H1 (cell line): Measurements from ENCODE around the gene MAVS. TPM values are rescaled to one million over a fixed set of nuclear protein-coding genes. Genes with fewer than 3 reads are reported as not detected.

Source experiments
- CTCF ChIA-PET: fragments of 300-600 bp; sonication (Branson Sonifier 250); formaldehyde crosslinking; loops from one replicate; lab custom pipeline; 2021; ENCODE audit not compliant: partially characterized antibody; lab: Charles Lee
- POLR2A ChIA-PET: fragments of 300-600 bp; sonication (Branson Sonifier 250); formaldehyde crosslinking; loops from one replicate; lab custom pipeline; 2021; ENCODE audit warnings: inconsistent platforms; ENCODE audit not compliant: partially characterized antibody; lab: Charles Lee
- DNase-seq, 2 experiments: peaks; one replicate each; pipeline versions ENCODE4 v3.0.0 to v3.0.0-alpha.2; 2010 to 2022; ENCODE audit warnings: low spot score in 2 of 2, low read depth in 1 of 2, mixed read lengths in 1 of 2
- FAIRE-seq: peaks from 2 replicates; lab custom pipeline; 2011; peaks lifted over from hg19 to GRCh38; lab: Jason Lieb, UNC
- H2AFZ ChIP-seq: 2 replicates; pipeline ENCODE4 v1.8.1; 2012; ENCODE audit warnings: low read length, inconsistent platforms
- H2AK5ac ChIP-seq: 2 replicates; pipeline ENCODE4 v1.6.1; 2013; ENCODE audit warnings: low read depth, low read length
- H2BK120ac ChIP-seq: replicated peaks from 2 replicates; pipeline ENCODE3; 2013; ENCODE audit warnings: low read depth, low read length, inconsistent platforms
- H2BK12ac ChIP-seq: 2 replicates; pipeline ENCODE4 v1.6.1; 2013; ENCODE audit warnings: low read depth, low read length
- H2BK15ac ChIP-seq: 2 replicates; pipeline ENCODE4 v1.6.1; 2013; ENCODE audit warnings: low read length
- H2BK20ac ChIP-seq: 2 replicates; pipeline ENCODE4 v1.6.1; 2013; ENCODE audit warnings: low read length
- H2BK5ac ChIP-seq: 2 replicates; pipeline ENCODE4 v1.6.1; 2013; ENCODE audit warnings: low read depth, low read length
- H3K14ac ChIP-seq: 2 replicates; pipeline ENCODE4 v1.6.1; 2013; ENCODE audit warnings: inconsistent platforms; ENCODE audit not compliant: insufficient read length
- H3K18ac ChIP-seq: 2 replicates; pipeline ENCODE4 v1.6.1; 2013; ENCODE audit warnings: low read length; ENCODE audit errors: extremely low read depth
- H3K23ac ChIP-seq: 2 replicates; pipeline ENCODE4 v1.6.1; 2013; ENCODE audit warnings: inconsistent platforms; ENCODE audit not compliant: insufficient read length
- H3K23me2 ChIP-seq: 2 replicates; pipeline ENCODE4 v1.6.1; 2013; ENCODE audit warnings: low read depth, low read length
- H3K27ac ChIP-seq: 2 replicates; pipeline ENCODE4 v1.6.1; 2011; ENCODE audit warnings: low read depth, low read length, inconsistent platforms
- H3K27me3 ChIP-seq, 4 experiments: replicated peaks in 1 of 4; 1 replicate in 1 of 4; 2 replicates in 3 of 4; pipeline versions ENCODE4 v1.6.1 to v1.8.1; 2011 to 2013; ENCODE audit warnings: low read length in 3 of 4, mild to moderate bottlenecking in 3 of 4, inconsistent platforms in 2 of 4, mixed read lengths in 2 of 4, moderate library complexity in 1 of 4; ENCODE audit not compliant: control insufficient read depth in 3 of 4, insufficient read depth in 3 of 4; ENCODE audit errors: extremely low read depth in 1 of 4
- H3K36me3 ChIP-seq, 4 experiments: 2 replicates each; pipeline versions ENCODE4 v1.6.1 to v1.8.1; 2011 to 2013; ENCODE audit warnings: mild to moderate bottlenecking in 4 of 4, low read length in 3 of 4, moderate library complexity in 2 of 4, control low read depth in 1 of 4, inconsistent platforms in 1 of 4; ENCODE audit not compliant: insufficient read depth in 4 of 4, control insufficient read depth in 2 of 4
- H3K4ac ChIP-seq: replicated peaks from 2 replicates; pipeline ENCODE3; 2013; ENCODE audit warnings: low read length, low read depth, mixed read lengths, inconsistent platforms; ENCODE audit not compliant: insufficient read length
- H3K4me1 ChIP-seq, 4 experiments: replicated peaks in 1 of 4; 1 replicate in 1 of 4; 2 replicates in 3 of 4; pipeline versions ENCODE4 v1.6.1 to v1.8.1; 2011 to 2013; ENCODE audit warnings: low read length in 3 of 4, inconsistent platforms in 2 of 4, mixed read lengths in 1 of 4; ENCODE audit not compliant: insufficient read depth in 4 of 4, control insufficient read depth in 3 of 4
- H3K4me2 ChIP-seq, 2 experiments: 2 replicates each; pipeline versions ENCODE4 v1.6.1 to v1.8.1; 2011 to 2013; ENCODE audit warnings: low read depth in 2 of 2, low read length in 2 of 2, control low read depth in 1 of 2, inconsistent platforms in 1 of 2, mild to moderate bottlenecking in 1 of 2; ENCODE audit not compliant: insufficient read depth in 1 of 2
- H3K4me3 ChIP-seq, 4 experiments: fragments of 200-600, 300-600 bp in 1 of 4; sonication (generic), shearing (Covaris generic), sonication (Bioruptor Twin) in 1 of 4; 2 replicates each; pipeline versions ENCODE4 v1.5.1 to v1.8.1; 2011 to 2016; ENCODE audit warnings: low read length in 4 of 4, low read depth in 3 of 4, control low read depth in 2 of 4, inconsistent platforms in 2 of 4, mild to moderate bottlenecking in 2 of 4, mixed read lengths in 1 of 4, moderate library complexity in 1 of 4; ENCODE audit not compliant: insufficient read depth in 2 of 4; ENCODE audit errors: extremely low read depth in 1 of 4
- H3K56ac ChIP-seq: replicated peaks from 2 replicates; pipeline ENCODE3; 2013; ENCODE audit warnings: low read depth, mild to moderate bottlenecking, mixed read lengths, low read length, inconsistent platforms; ENCODE audit not compliant: insufficient read length
- H3K79me1 ChIP-seq: 2 replicates; pipeline ENCODE4 v1.6.1; 2013; ENCODE audit warnings: low read depth, low read length, control low read depth
- H3K79me2 ChIP-seq, 2 experiments: 2 replicates each; pipeline versions ENCODE4 v1.6.1 to v1.8.1; 2012 to 2013; ENCODE audit warnings: low read length in 2 of 2, mild to moderate bottlenecking in 2 of 2, inconsistent platforms in 1 of 2; ENCODE audit not compliant: insufficient read depth in 2 of 2, control insufficient read depth in 1 of 2
- H3K9ac ChIP-seq, 4 experiments: replicated peaks in 1 of 4; 1 replicate in 1 of 4; 2 replicates in 3 of 4; pipeline versions ENCODE4 v1.6.1 to v1.8.1; 2011 to 2013; ENCODE audit warnings: low read depth in 3 of 4, low read length in 3 of 4, control low read depth in 2 of 4, mild to moderate bottlenecking in 2 of 4, moderate library complexity in 2 of 4, inconsistent platforms in 1 of 4; ENCODE audit errors: extremely low read depth in 1 of 4
- H3K9me3 ChIP-seq, 2 experiments: 2 replicates each; pipeline versions ENCODE4 v1.6.1 to v1.8.1; 2012 to 2013; ENCODE audit warnings: mild to moderate bottlenecking in 2 of 2, moderate library complexity in 2 of 2, control low read depth in 1 of 2, inconsistent platforms in 1 of 2, low read depth in 1 of 2, low read length in 1 of 2, mixed read lengths in 1 of 2; ENCODE audit not compliant: insufficient read depth in 2 of 2
- H4K20me1 ChIP-seq, 2 experiments: replicated peaks in 1 of 2; 2 replicates each; pipeline versions ENCODE3 to v1.8.1; 2011 to 2013; ENCODE audit warnings: inconsistent platforms in 2 of 2, low read length in 2 of 2, mild to moderate bottlenecking in 1 of 2; ENCODE audit not compliant: insufficient read depth in 2 of 2, control insufficient read depth in 1 of 2
- H4K5ac ChIP-seq: 2 replicates; pipeline ENCODE4 v1.6.1; 2013; ENCODE audit warnings: low read length, low read depth, mixed read lengths, inconsistent platforms; ENCODE audit not compliant: insufficient read length
- H4K8ac ChIP-seq: 2 replicates; pipeline ENCODE4 v1.8.0; 2013; ENCODE audit warnings: mild to moderate bottlenecking, moderate library complexity, low read length, inconsistent platforms; ENCODE audit not compliant: insufficient read depth; ENCODE audit errors: extremely low read depth
- H4K91ac ChIP-seq: replicated peaks from 2 replicates; pipeline ENCODE3; 2013; ENCODE audit warnings: low read length, mixed read lengths, inconsistent platforms; ENCODE audit not compliant: insufficient read length
- BCL11A ChIP-seq, 2 experiments: IDR thresholded peaks; one replicate each; pipeline ENCODE4 v1.6.1; 2011; ENCODE audit warnings: low read depth in 2 of 2, low read length in 2 of 2, mild to moderate bottlenecking in 2 of 2
- CEBPB ChIP-seq: IDR thresholded peaks from 2 replicates; pipeline ENCODE4 v1.6.1; 2012; ENCODE audit warnings: low read depth, low read length
- HDAC2 ChIP-seq, 2 experiments: fragments of 300-600 bp in 1 of 2; sonication (generic) in 1 of 2; IDR thresholded peaks; 2 replicates each; pipeline ENCODE4 v1.6.1; 2011 to 2012; ENCODE audit warnings: low read depth in 2 of 2, low read length in 2 of 2, mild to moderate bottlenecking in 2 of 2, moderate library complexity in 2 of 2, borderline replicate concordance in 1 of 2, inconsistent platforms in 1 of 2
- KDM4A ChIP-seq: IDR thresholded peaks from one replicate; pipeline ENCODE4 v1.7.1; 2012; ENCODE audit warnings: low read depth, mild to moderate bottlenecking, moderate library complexity, low read length, inconsistent platforms; ENCODE audit not compliant: severe bottlenecking
- PHF8 ChIP-seq: fragments of 200-600 bp; sonication (generic); conservative IDR thresholded peaks from 2 replicates; pipeline ENCODE4 v1.7.1; 2012; ENCODE audit warnings: low read depth, mild to moderate bottlenecking, inconsistent platforms, low read length, moderate library complexity
- SAP30 ChIP-seq: fragments of 300-600 bp; sonication (generic); IDR thresholded peaks from 2 replicates; pipeline ENCODE4 v1.7.1; 2012; ENCODE audit warnings: low read length, moderate library complexity, mild to moderate bottlenecking, inconsistent platforms; ENCODE audit not compliant: insufficient read depth, insufficient replicate concordance
- SIX5 ChIP-seq: IDR thresholded peaks from 2 replicates; pipeline ENCODE4 v1.6.1; 2011; ENCODE audit warnings: mild to moderate bottlenecking, low read depth, low read length
- TBP ChIP-seq: IDR thresholded peaks from 2 replicates; pipeline ENCODE4 v1.6.1; 2011; ENCODE audit warnings: low read depth, low read length, improper control_type of control experiment
- TEAD4 ChIP-seq: IDR thresholded peaks from 2 replicates; pipeline ENCODE4 v1.6.1; 2012; ENCODE audit warnings: low read depth, low read length, inconsistent platforms, mixed read lengths
- YY1 ChIP-seq: IDR thresholded peaks from 2 replicates; pipeline ENCODE4 v1.6.1; 2011; ENCODE audit warnings: low read depth, mild to moderate bottlenecking, low read length
- WGBS, 2 experiments: shearing (Covaris generic) in 1 of 2; methylation state at CpG; one replicate each; pipeline versions ENCODE4 v1.1.6 to v1.1.7; 2013 to 2015; ENCODE audit warnings: low lambda C conversion rate in 2 of 2, mixed read lengths in 2 of 2, inconsistent platforms in 1 of 2, low coverage in 1 of 2, missing lambda C conversion rate in 1 of 2; ENCODE audit not compliant: insufficient replicate concordance in 2 of 2, insufficient coverage in 1 of 2, insufficient read length in 1 of 2; ENCODE audit errors: extremely low coverage in 1 of 2, missing lambda C conversion rate in 1 of 2; 5-methylcytosine and 5-hydroxymethylcytosine counted together
- polyA plus RNA-seq, 7 experiments: library from polyadenylated mRNA; depleted of rRNA in 3 of 7; stranded (reverse) in 5 of 7; unstranded in 2 of 7; fragments of >200 nt in 5 of 7; fragments of 200-250 nt in 2 of 7; gene quantifications; 1 replicate in 5 of 7; 2 replicates in 1 of 7; 4 replicates in 1 of 7; pipeline versions ENCODE4 v1.2.1 to v1.2.3, GENCODE V29; 2011 to 2013; ENCODE audit warnings: missing spikeins in 2 of 7, mixed read lengths in 2 of 7
- total RNA-seq: library from RNA; stranded (reverse); fragmentation: NEBNext Ultra II Directional; extraction: Animal tissue kit (Norgen Biotek cat#: 25700); gene quantifications from 2 replicates; pipeline ENCODE4 v1.2.1, GENCODE V29; 2021

Gene MAVS
- total and polyA plus RNA-seq, 2 of the 8 experiments (the other 6 are each of a cell fraction or from before 2014, with no cell fraction given) = 9.9 to 24.3 TPM

- peaks cover 0 to 13% (median 5%) of the 10 kb centered on the region in 4 experiments; a peak in 4 of 7 replicates for H3K4me1 ChIP-seq
- H2BK5ac ChIP-seq = no peak overlapping the region
- FAIRE-seq (no peak), DNase-seq (peak in 1 of 2 experiments; percentile 49)
- H4K91ac ChIP-seq = peak overlapping the region; percentile 51
- no peaks in the 10 kb centered on the region for H4K20me1 ChIP-seq
- H2AK5ac ChIP-seq = no peak overlapping the region
- H3K14ac ChIP-seq = no peak overlapping the region
- H2BK15ac ChIP-seq = no peak overlapping the region
- H3K23me2 ChIP-seq = peaks cover 4% of the 10 kb centered on the region; the same call in 1 of the 2 replicates
- ChIA-PET CTCF (interaction anchor here (0.7 to 10.6 kb wide), 20 partner anchors 12 to 271 kb away, joined by 3 to 128 read pairs (median 6); partner anchors contain the start of genes CENPB and SPEF1), POLR2A (interaction anchor here (1.0 to 4.5 kb wide), 9 partner anchors 13 to 253 kb away, joined by 3 to 29 read pairs (median 4); partner anchors contain the start of gene CENPB)
- no peak overlapping the region for H3K27ac ChIP-seq
- no peak overlapping the region for H2BK20ac ChIP-seq
- no peak overlapping the region for H3K23ac ChIP-seq
- H3K9ac ChIP-seq = no peak overlapping the region; a peak in 1 of 7 replicates
- H3K4me2 ChIP-seq = peak overlapping the region; percentile 25 to 79
- no peaks in the 10 kb centered on the region for H3K27me3 ChIP-seq
- H3K36me3 ChIP-seq = no peaks in the 10 kb centered on the region
- H2AFZ ChIP-seq = no peak overlapping the region
- no peaks in the 10 kb centered on the region for H3K79me1 ChIP-seq
- H3K18ac ChIP-seq = no peak overlapping the region
- 81% methylated on average over 19 of the region's 20 CpGs; no CpG with 5 or more reads in 1 of the 2 experiments for WGBS, 2 experiments
- H4K5ac ChIP-seq = no peak overlapping the region
- no peak overlapping the region; the same call in 1 of the 2 replicates for H4K8ac ChIP-seq
- H3K4ac ChIP-seq = no peak overlapping the region
- H3K9me3 ChIP-seq = no peaks in the 10 kb centered on the region
- peak overlapping the region in 3 of 4 experiments; percentile 79 to 96 (median 91); a peak in 7 of 8 replicates for H3K4me3 ChIP-seq
- no peaks in the 10 kb centered on the region for H3K79me2 ChIP-seq
- no peak overlapping the region for H3K56ac ChIP-seq
- H2BK12ac ChIP-seq = no peak overlapping the region; the same call in 1 of the 2 replicates
- H2BK120ac ChIP-seq = no peak overlapping the region
- no peak for TF ChIP-seq HDAC2 (IDR thresholded peaks at IDR 0.05; ENCODE audit: borderline replicate concordance in 1 of 2, low read depth in 2 of 2, low read length in 2 of 2)
- no peak for TF ChIP-seq CEBPB
- no peak for TF ChIP-seq TEAD4
- no peak for TF ChIP-seq PHF8
- TF ChIP-seq BCL11A (IDR thresholded peaks at IDR 0.05; ENCODE audit: low read depth in 2 of 2, low read length in 2 of 2) = no peak
- TF ChIP-seq YY1 = no peak
- TF ChIP-seq TBP = no peak
- no peak for TF ChIP-seq SIX5
- TF ChIP-seq SAP30 = no peak
- TF ChIP-seq KDM4A = no peak
Observed at GRCh38 chr20:3819411-3820047, 27.1 kb upstream of the MAVS start.
